ENCODE measurements around the gene PPP4R3C.
A peak's percentile ranks its signal among the peaks of the same experiment; 100 is the strongest.
"Not testable (repeated sequence)": the region's sequence is repeated elsewhere in the genome, so short reads cannot be mapped to it uniquely, and the experiment has no call there.

Gene PPP4R3C
- total RNA-seq = 0 reads per million in 4 donors

GRCh38 chrX:27463187-27463586 lies at the start of gene PPP4R3C:
Gene PPP4R3C (minus strand): TSS chrX:27463341. CDS start chrX:27463296, 45 bp downstream.
- no peak for DNase-seq

GRCh38 chrX:27491397-27491796 lies 28.3 kb upstream of the PPP4R3C start:
- no peak for DNase-seq

- DNase-seq = no peak
Measured at GRCh38 chrX:27466051-27466450, 2.9 kb upstream of the PPP4R3C start.

- no peak for DNase-seq
Measured at GRCh38 chrX:27465036-27465435, 1.9 kb upstream of the PPP4R3C start.

- DNase-seq = not testable (repeated sequence)
Measured at GRCh38 chrX:27459129-27459528, 4.0 kb downstream of the PPP4R3C start.

- DNase-seq = not testable (repeated sequence)
Measured at GRCh38 chrX:27458544-27458943, 4.6 kb downstream of the PPP4R3C start.

- DNase-seq = no peak
Measured at GRCh38 chrX:27451324-27451723, 11.8 kb downstream of the PPP4R3C start.

- peak in 1 of 5 donors; percentile 2 for DNase-seq
Measured at GRCh38 chrX:27446423-27446822, 16.7 kb downstream of the PPP4R3C start.

GRCh38 chrX:27445438-27445837 lies 17.7 kb downstream of the PPP4R3C start:
- no peak for DNase-seq

- peak in 1 of 5 donors; percentile 62 for DNase-seq
Measured at GRCh38 chrX:27444093-27444908, 18.8 kb downstream of the PPP4R3C start.

GRCh38 chrX:27442392-27442791 lies 20.7 kb downstream of the PPP4R3C start:
- DNase-seq = not testable (repeated sequence)

GRCh38 chrX:27439771-27440170 lies 23.4 kb downstream of the PPP4R3C start:
- no peak for DNase-seq

GRCh38 chrX:27438937-27439336 lies 24.2 kb downstream of the PPP4R3C start:
- DNase-seq = no peak

GRCh38 chrX:27435031-27435430 lies 28.1 kb downstream of the PPP4R3C start:
- no peak for DNase-seq

Measured in T-helper 1 cell (primary cell).